HG03280 (cell line): ENCODE results near the gene C1orf159.
"Not testable (repeated sequence)": the region's sequence is repeated elsewhere in the genome, so short reads cannot be mapped to it uniquely, and the experiment has no call there.

Experiments
- ATAC-seq: cut with Tn5 transposase; IDR thresholded peaks from one replicate; pipeline ENCODE4 v1.9.1; 2021; ENCODE audit warnings: mild to moderate bottlenecking, moderate library complexity; ENCODE audit not compliant: unreplicated experiment

Gene C1orf159

DNA sequence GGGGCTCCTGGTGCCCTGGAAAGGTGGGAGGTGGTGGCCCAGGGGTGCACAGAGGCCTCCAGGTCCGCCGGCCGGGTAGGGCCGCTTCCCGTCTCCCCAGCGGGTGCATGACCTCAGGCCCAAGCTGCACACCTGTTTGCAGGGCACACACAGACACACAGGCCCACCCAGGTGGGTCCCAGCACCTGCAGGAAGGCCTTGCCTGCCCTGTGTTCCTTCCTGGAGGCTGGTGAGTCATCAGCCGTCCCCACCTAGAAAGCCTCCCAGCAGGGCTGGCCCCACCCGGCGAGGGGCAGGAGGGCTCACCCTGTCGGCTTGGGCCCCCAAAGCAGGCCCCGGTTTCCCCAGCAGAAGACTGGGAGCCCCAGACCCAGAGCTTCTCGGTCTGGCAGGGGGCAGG, 34.2 kb upstream of the C1orf159 start:
- no peak for ATAC-seq

- ATAC-seq: no peak
Observed at GRCh38 chr1:1149416-1149815, 33.5 kb upstream of the C1orf159 start.

GRCh38 chr1:1148569-1148968, 32.7 kb upstream of the C1orf159 start:
- no peak for ATAC-seq

GRCh38 chr1:1148061-1148460, 32.2 kb upstream of the C1orf159 start:
- no peak for ATAC-seq

DNA sequence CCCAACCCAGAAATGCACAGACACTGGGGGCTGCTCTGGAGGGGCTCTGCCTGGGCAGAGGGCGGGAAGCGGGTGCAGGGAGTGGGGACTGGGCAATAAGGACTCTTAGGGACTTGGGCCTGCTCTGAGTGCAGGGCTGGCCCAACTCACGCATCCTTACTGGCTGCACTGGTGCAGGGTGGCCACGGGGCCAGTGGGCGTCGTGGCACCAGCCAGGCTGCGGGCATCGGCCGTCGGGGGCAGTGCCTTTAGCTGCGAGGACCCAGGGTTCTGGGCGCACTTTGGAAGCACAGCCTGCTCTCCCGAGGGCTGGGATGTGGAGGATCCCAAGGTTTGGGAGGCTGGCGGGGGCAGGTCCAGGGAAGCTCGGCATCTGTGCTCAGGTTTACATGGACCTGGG, 30.7 kb upstream of the C1orf159 start:
- no peak for ATAC-seq

DNA sequence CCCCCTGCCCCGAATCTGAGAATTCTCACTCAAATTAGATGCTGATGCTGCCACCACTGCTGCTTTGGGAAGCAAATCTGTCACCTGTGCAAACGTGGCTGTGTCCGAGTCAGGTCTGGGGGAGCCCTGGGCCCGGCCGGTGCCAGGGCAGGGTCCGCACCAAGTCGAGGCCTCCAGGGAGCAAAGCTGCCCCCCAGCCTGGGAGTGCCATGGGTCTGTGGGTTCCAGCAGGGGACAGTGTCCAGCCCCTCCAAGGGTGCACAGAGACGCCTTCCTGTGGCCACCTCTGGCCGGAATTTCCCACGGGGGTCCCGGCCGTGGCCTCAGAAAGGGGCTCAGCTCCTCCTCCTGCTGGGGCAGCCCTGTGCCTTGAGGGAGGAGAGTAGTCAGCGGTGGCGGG, 30.1 kb upstream of the C1orf159 start:
- no peak for ATAC-seq

DNA sequence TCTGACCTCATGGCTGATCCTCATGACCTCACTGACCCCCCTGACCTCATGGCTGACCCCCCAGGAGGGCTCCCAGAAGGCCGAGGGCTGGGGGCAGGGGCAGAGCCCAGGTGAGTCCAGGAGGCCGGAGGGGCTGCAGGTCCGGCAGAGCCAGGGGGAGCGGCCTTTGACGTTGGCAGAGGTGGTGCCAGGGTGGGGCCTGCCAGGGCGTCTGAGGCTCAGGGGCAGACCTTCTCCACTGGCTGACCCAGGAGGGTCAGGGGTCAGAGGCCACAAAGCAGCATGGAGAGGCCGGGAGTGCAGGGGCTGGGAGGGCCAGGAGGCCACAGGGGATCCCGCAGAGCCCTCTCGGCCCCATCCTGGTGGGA, 29.6 kb upstream of the C1orf159 start:
- no peak for ATAC-seq

GRCh38 chr1:1144843-1145546, 29.1 kb upstream of the C1orf159 start:
- ATAC-seq: no peak

DNA sequence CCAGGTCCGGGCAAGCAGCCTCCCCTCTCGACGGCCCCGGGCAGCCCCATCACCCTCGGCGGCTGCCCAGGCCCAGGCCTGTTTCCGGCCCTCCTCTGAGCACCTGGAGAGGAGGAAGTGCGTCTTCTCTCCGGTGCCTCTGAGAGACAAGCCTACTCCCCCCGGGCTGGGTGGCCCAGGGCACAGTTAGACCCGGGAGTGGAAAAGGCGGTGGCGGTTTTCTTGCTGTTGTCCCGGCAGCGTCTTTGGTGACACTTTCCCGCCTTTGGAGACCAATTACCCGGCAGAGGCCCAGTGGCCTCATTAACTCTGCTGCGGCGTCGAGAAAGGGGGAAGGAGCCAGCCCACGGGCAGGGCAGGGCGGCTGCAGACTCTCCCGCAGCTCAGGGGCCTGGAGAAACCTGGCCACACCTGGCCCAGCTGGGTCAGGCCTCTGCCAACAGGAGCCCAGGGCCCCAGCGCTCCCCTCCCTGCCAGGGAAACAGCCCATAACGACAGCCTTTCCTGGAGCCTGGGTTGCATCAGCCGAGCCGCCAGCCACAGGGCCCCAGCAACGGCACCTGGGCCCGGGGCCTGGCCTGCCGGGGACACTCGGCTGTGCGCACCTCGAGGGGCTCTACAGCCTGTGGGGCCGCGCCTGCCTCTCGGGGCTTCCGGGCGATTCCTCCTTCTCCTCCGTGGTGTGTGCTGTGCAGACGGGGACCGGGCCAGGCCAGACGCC, 28.4 kb upstream of the C1orf159 start:
- ATAC-seq: no peak

- ATAC-seq: no peak
Observed at GRCh38 chr1:1143636-1144035, 27.7 kb upstream of the C1orf159 start.

GRCh38 chr1:1142844-1143243, 27.0 kb upstream of the C1orf159 start:
- ATAC-seq: no peak

DNA sequence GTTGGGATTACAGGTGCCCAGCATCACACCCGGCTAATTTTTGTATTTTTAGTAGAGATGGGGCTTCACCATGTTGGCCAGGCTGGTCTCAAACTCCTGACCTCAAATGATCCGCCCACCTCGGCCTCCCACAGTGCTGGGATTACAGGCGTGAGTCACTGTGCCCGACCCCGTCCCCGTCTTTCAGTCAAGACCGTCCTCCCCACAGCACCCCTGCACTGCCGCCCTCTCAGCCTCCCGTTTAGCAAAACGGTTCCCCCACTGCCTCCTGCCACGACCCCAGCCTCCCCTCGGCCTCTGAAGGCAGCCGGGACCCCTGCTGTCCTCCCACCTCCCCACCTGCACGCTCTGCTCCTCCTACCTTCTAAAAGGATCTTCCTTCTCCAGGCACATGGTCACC, 26.5 kb upstream of the C1orf159 start:
- ATAC-seq: not testable (repeated sequence)

DNA sequence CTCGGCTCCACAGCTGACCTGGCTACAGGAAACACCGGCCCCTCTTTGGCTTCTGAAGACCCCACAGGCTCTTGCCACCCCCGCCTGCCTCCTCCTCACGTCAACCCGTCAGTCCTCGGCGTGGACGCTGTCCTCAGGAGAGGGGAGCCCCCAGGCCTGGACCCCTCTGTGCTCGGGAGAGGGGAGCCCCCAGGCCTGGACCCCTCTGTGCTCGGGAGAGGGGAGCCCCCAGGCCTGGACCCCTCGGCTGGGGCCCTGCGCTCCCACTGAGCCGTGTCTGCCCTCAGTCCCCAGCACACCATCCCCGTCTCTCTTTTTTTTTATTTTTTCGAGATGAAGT, 26.0 kb upstream of the C1orf159 start:
- no peak for ATAC-seq

DNA sequence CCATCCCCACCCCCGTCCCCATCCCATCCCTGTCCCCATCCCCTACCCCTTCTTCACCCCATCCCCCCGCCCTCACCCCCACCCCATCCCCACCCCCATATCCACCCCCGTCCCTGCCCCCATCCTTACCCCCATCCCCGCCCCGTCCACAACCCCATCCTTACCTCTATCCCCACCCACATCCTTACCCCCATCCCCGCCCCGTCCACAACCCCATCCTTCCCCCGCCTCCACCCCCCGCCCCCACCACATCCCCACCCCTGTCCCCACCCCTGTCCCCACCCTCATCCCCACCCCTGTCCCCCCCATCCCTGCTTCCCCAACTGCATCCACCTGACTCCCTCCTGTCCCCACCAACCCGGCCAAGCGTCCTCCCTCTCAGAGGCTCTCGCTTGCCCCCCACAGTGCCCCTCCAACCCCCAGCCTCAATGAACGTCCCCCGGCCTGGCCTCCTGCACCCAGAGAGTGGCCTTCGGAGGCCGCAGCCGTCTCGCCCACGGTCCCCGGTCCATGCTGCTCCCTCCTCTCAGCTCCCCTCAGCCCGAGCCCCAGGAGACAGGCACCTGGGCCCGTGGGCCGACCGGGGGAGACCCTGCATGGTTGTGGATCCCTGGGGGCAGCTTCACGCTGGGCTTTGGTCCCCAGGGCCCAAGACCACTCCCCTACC, 25.5 kb upstream of the C1orf159 start:
- no peak for ATAC-seq

- no peak for ATAC-seq
Observed at GRCh38 chr1:1140673-1141072, 24.8 kb upstream of the C1orf159 start.

GRCh38 chr1:1137256-1138045, 21.6 kb upstream of the C1orf159 start:
- ATAC-seq: no peak

DNA sequence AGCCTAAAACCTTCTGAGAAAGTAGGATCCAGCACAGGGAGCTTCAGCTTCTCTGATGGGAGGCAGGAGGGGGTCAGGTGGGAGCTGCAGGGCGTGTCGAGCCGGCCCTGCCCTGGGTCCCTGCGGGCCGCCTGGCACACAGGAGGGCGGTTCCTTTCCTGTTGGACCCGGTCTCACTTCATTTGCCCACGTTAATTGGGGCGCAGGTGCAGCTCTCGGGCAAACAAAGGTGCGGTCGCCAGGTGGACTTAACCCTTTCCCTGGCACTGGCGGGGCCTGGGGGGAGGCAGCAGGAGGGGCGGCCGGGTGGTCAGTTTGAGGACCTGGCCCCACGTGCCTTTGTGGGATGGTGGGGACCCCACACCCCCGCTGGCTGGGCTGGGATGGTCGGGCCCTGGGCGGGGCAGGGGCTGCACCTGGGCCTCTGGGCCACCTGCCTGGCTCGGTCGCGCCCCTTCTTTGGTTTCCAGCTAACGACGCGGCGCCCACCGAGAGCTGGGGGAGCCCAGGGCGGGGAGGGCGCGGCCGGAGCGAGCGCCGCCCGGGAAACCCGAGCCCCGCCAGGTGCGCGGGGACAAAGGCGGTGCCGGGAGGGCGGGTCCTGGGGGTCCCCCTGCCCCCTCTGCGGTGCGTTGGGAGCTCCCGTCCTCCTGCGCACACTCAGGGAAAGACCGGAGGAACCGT, 20.8 kb upstream of the C1orf159 start:
- ATAC-seq: no peak

GRCh38 chr1:1135339-1136136, 19.6 kb upstream of the C1orf159 start:
- ATAC-seq: no peak

DNA sequence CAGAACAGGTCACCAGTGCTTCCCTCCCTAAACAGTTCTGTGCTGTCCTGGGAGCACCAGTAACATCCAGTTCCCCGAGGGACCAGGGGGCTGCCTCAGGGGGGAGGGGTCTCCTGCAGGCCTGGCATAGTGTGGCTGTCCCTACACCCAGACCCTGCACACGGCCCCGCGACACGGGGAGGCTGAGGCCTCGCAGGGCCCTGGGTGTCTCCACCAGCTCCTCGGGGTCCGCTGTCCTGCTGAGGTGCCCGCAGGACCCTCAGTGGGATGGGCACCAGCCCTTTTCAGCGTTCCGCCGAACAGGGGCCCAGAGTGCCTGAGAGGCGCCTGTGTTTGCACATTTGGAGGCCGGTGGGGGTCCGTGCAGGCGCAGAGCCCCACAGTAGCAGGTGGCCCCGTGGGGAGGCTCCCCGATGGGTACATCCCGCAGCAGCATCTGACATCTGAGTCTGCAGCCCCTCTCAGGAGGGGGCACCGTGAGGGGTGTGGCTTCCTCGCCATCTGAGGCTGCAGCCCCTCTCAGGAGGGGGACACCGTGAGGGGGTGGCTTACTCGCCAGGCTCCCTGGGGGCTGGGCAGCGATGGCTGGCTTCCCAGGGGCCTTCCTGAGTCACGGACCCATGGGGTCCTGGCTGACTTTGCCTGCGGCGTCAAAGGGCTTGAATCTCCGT, 18.5 kb upstream of the C1orf159 start:
- ATAC-seq: no peak
